GM08714 (cell line): Measurements from ENCODE around the gene SAPCD1.

Experiments used
- H3K4me3 ChIP-seq: fragments of 200-500 bp; sonication (Bioruptor generic); 2 replicates; pipeline ENCODE4 v1.5.1; 2014; ENCODE audit warnings: mild to moderate bottlenecking, low read length, inconsistent platforms
- ZNF274 ChIP-seq: IDR thresholded peaks from 2 replicates; pipeline ENCODE4 v1.6.1; 2012; ENCODE audit warnings: mild to moderate bottlenecking, low read depth, low read length

SAPCD1 gene

GRCh38 chr6:31752739-31753319 is 9.6 kb upstream of the SAPCD1 start:
- no peak overlapping the region for H3K4me3 ChIP-seq

GRCh38 chr6:31758281-31758680 is 4.2 kb upstream of the SAPCD1 start:
- TF ChIP-seq ZNF274 = no peak
- H3K4me3 ChIP-seq = no peak overlapping the region

More at GRCh38 chr6:31752739-31753319, 9.6 kb upstream of the SAPCD1 start:
- no peak for TF ChIP-seq ZNF274

GRCh38 chr6:31760790-31761189 is 1.7 kb upstream of the SAPCD1 start:
- H3K4me3 ChIP-seq = no peak overlapping the region
- TF ChIP-seq ZNF274 = no peak

- no peak for TF ChIP-seq ZNF274
- no peak overlapping the region for H3K4me3 ChIP-seq
Measured at GRCh38 chr6:31761343-31761742, 1.1 kb upstream of the SAPCD1 start.

- TF ChIP-seq ZNF274 = no peak
- no peak overlapping the region for H3K4me3 ChIP-seq
Measured at GRCh38 chr6:31762878-31763618, 592 bp downstream of the SAPCD1 start.

- H3K4me3 ChIP-seq = no peak overlapping the region
- TF ChIP-seq ZNF274 = no peak
Measured at GRCh38 chr6:31763619-31763940, 1.1 kb downstream of the SAPCD1 start.

- H3K4me3 ChIP-seq = no peak overlapping the region
- TF ChIP-seq ZNF274 = no peak
Measured at GRCh38 chr6:31764198-31764597, 1.7 kb downstream of the SAPCD1 start.

GRCh38 chr6:31765559-31765909 is 3.1 kb downstream of the SAPCD1 start:
- no peak for TF ChIP-seq ZNF274
- no peak overlapping the region for H3K4me3 ChIP-seq

GRCh38 chr6:31765910-31766794 is 3.7 kb downstream of the SAPCD1 start:
- TF ChIP-seq ZNF274 = no peak
- H3K4me3 ChIP-seq = no peak overlapping the region

- no peak for TF ChIP-seq ZNF274
Measured at GRCh38 chr6:31767096-31767645, 4.7 kb downstream of the SAPCD1 start.

GRCh38 chr6:31768363-31769257 is 6.2 kb downstream of the SAPCD1 start:
- no peak for TF ChIP-seq ZNF274
- H3K4me3 ChIP-seq = no peak overlapping the region

More at GRCh38 chr6:31767096-31767645, 4.7 kb downstream of the SAPCD1 start:
- no peak overlapping the region for H3K4me3 ChIP-seq

- no peak for TF ChIP-seq ZNF274
- no peak overlapping the region for H3K4me3 ChIP-seq
Measured at GRCh38 chr6:31769684-31770371, 7.4 kb downstream of the SAPCD1 start.

GRCh38 chr6:31770860-31771259 is 8.4 kb downstream of the SAPCD1 start:
- no peak overlapping the region for H3K4me3 ChIP-seq
- TF ChIP-seq ZNF274 = no peak
